ENCODE data around the gene DCANP1.

The DCANP1 gene

DNA sequence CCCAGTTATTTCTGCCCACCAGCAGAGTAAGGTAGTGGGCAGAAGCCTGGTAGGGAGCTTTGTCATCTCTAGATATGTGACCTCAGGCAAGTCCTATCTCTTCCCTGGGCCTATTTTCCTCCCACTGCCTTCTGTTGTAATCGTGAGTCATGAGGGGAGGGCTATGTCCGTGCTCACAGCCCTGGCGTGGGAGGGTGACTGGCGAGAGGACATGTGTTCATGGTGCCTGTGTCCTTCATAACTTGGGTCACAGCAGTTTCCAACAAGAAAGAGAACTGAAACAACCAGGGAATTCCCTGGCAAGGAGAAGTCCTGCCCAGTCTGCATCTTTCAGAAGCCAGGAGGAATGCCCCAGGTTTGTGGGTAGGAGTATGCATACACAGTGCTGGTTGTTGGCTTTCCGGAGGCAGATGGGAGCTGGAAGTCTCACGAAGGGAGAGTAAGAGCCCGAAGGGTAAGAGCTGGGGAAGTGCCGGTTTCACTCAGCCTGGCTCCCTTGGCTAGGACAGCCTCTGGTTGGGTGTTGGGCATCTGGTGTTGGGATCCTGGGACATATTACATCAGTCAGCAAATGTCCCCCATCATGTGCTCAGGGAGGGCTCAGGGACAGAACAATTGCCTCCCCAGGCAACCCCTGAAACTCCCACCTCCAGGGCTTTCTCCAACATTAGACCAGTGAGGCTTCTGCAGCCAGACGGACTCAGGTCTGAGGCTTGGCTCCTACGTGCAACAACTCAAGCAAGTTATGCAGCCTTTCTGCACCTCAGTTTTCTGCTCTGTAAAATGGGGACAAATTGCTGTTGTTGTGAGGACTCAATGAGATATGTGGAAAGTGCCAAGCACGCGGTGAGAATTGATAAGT is 9.3 kb upstream of the DCANP1 start:
- DNase-seq: no peak

GRCh38 chr5:135455876-135456237 is 8.7 kb upstream of the DCANP1 start:
- DNase-seq: no peak

DNA sequence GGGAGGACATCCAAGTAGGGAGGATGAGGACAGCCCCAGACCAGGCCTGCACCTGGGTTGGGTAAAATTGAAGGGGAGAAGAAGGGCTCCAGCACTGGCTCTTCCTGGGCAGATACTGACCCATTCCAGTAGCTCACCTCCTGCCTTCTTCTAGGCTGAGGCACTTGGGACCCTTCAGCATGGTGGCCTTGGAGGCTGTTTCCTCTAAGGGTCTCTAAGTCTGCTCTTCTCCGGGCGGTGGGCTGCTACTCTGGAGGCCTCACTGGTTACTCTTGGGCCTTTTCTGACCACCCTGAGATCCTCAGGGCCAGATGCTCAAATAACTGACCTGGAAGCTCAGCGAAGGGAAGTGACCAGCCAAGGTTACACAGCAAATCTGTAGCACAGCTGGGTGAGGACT is 7.8 kb upstream of the DCANP1 start:
- no peak for DNase-seq

- DNase-seq: no peak
Measured at GRCh38 chr5:135453613-135454012, 6.5 kb upstream of the DCANP1 start.

- DNase-seq: no peak
Measured at GRCh38 chr5:135452321-135453030, 5.3 kb upstream of the DCANP1 start, which contains the start of gene TIFAB. Gene TIFAB (minus strand): TSS chr5:135452351. CDS start chr5:135449939, 2,412 bp downstream.

GRCh38 chr5:135451581-135452320 is 4.6 kb upstream of the DCANP1 start:
- DNase-seq: no peak

GRCh38 chr5:135450952-135451351 is 3.8 kb upstream of the DCANP1 start:
- no peak for DNase-seq

DNA sequence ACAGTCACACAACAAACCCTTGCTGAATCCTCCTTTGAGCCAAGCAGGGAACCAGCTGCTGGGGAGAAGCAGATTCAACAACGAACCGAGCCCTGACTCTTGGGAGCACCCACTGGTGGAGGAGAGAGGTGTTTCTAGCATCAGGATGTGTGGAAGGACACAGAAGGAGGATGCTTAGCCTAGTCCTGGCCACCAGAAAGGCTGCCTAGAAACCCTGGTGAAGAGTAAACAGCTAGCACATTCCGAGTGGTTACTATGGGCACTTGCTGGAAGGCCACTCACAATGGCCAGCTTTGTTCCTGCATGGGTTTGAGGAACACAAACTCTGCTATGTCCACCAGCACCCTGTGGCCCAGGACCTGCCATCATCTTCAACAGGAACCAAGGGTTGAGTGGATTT is 3.2 kb upstream of the DCANP1 start:
- DNase-seq: no peak

- DNase-seq: no peak
Measured at GRCh38 chr5:135449644-135450043, 2.5 kb upstream of the DCANP1 start.

DNA sequence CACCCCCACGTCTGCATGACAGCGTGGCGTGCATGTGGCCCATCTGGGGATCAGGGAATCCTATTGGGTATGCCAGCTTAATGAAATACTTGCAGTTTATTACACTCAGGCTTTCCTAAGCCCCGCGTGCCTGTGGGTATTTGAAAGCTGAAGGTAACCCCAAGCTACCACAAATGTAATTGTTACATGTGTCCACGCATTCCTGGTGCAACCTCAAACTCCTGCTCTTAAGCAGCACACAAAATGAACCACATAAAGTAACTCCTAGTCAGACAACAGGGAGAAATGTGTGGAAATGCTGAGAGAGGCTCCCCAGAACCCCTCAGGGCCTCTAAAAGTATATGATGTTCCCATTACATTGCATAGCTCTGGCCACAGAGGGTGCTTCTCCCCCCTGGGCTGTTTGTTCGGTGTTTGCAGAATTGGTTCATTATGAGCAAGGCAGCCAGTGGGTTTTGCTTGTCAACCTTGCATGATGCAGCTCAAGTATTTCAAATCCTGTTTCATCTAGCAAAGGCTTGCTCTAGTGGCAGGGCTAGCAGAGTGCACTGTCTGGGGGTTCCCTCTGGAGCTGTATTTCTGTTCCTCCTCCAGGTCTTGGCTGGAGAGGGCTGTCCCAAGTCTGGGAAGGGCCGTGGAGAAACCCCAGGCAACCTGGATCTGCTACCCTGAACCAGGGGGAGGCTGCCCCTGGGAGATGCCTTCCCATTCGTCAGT is 1.8 kb upstream of the DCANP1 start:
- no peak for DNase-seq

DNA sequence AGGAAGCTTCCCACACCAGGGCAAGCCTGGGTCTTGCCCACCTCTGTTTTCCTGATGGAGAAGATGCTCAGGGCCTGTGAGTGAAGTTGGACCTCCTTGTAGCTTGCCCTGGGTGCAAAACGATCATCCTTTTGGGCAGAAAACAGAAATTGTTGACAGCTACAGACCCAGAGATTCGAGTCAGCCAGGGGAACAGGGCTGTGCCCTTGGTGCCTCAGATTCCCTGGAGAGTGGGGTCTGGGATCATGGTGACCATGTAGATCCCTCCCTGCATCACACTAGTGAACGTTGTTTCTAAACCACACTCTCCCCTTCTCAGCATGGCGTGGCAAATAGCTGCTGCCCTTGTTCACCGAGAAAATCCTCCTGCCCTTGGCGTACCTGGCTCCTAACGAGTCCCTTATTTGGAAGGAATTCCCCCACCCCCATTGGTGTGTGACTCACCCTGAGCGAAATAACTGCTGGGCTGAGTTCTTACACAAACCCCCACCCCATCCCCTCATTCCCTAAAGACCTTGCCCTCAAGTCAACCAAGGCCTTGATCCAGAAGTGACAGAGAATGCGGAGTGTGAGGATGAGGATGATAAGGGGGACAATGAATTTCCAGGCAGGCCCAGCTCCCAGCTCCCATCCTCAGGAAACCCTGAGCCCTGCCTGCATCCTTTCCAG is 1.1 kb upstream of the DCANP1 start:
- DNase-seq: no peak

DNA sequence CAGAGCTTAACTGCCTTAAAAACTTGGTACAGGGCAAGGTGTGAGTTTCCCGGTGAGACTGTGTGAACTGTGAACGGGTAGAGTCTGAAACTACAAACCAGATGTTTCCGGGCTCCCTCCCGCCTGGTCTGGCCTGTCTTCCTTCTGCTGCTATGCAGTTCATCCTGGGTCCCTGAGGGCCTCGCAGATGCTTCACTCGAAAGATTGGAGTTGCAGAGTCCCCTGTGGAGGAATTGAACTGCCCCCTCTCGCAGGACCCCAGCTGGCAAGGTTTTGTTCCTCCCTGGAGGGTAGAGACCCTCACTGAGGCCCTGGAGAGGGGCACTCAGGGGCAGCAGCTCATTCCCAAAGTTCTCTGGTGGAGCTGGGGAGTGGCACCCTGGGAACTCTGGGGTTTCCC is 533 bp downstream of the DCANP1 start:
- DNase-seq: no peak

- DNase-seq: no peak
Measured at GRCh38 chr5:135446206-135446605, 942 bp downstream of the DCANP1 start.

GRCh38 chr5:135445306-135445985 is 1.7 kb downstream of the DCANP1 start:
- DNase-seq: no peak

DNA sequence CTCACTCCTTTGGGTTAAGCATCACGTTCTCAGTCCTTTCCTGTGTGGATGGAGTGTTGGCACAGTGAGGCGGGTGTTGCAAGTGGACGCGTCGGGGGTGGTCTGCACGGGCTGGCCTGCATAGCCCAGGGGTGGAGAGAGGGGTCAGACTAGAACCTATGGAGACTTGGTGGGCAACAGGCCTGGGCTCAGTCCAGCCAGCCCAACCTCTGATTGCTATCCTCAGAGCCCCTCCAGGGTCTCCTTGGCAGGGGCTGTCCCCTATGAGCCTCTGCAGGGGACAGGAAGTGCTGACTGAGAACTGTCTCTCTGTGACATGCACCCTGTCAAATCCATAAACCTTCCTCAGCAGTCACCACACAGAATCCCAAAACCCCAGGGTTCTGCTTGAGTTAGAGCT is 2.3 kb downstream of the DCANP1 start:
- no peak for DNase-seq

DNA sequence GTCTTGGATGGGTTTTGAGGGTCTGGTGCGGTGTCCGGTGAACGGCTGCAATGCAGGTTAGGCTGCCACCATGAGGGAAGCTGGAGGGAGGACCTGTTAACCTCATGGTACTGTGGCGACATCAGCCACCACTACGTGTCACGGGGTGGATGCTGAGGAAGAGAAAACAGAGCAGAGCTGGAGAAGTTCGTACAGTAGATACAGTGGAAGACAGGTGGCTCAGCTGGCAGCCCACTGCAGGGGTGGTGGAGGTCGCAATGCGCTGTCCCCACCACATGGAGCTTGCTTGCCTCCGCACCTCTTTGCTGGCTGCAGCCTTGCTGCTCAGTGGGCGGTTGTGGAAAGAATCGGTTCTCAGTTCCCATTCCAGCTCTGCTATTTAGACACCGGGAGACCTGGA is 2.8 kb downstream of the DCANP1 start:
- no peak for DNase-seq

DNA sequence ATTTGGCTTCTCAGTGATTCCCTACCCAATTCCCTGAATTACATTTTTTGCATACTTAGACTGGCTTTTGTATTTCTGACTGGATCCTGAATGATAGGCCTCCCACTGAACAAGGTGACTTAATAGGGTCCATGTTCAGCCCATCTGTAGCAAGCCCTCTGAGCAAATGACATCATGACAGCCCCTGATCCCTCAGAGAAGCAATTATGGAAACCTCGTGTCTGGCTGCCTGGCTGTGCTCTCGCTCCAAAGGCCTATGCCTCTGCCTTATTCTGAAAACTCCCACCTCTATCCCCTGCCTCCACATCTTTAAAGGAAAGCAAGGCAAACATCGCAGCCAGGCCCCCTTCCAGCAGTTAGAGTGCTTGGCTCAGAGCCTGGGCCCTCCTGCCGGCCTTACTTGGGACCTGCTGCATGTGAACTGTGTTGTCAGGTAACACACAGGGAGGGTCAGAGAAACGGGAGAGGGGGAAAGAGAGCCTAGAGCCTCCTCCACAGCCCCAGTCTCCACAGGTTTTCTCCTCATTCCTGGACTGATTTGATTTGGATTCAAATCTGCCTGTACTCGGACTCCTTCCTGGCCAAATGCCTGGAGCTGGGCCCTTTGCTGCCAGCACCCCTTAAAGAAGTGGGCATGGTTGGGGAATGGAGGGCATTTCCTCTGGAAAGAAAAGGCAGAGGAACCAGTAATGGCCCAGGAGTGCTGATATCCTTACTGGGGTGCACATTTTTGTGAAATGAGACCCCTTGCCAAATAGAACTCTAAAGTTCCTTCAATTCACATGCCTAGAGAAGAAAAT is 3.8 kb downstream of the DCANP1 start:
- DNase-seq: no peak

GRCh38 chr5:135442431-135443160 is 4.6 kb downstream of the DCANP1 start:
- no peak for DNase-seq

GRCh38 chr5:135441919-135442318 is 5.2 kb downstream of the DCANP1 start:
- no peak for DNase-seq

GRCh38 chr5:135441350-135441831 is 5.8 kb downstream of the DCANP1 start:
- no peak for DNase-seq

All from NCI-H510A (cell line).